AG04450 (cell line): ENCODE results near the gene FKRP. TPM values are rescaled to one million over a fixed set of nuclear protein-coding genes. Genes with fewer than 3 reads are reported as not detected.
A peak's percentile ranks its signal among the peaks of the same experiment; 100 is the strongest.

Experiments
- CTCF ChIA-PET: fragments of 300-600, 350-600 bp; formaldehyde crosslinking; extraction: SDS; loops from one replicate; lab custom pipeline; 2022; ENCODE audit warnings: antibody characterized with exemption, inconsistent platforms; lab: Charles Lee
- POLR2A ChIA-PET: fragments of 350-600 bp; formaldehyde crosslinking; extraction: SDS; loops from one replicate; lab custom pipeline; 2021; ENCODE audit warnings: antibody characterized with exemption, inconsistent platforms; lab: Yijun Ruan, JAX
- DNase-seq: peaks from one replicate; pipeline ENCODE4 v3.0.0-alpha.2; 2011; ENCODE audit warnings: low read depth, low spot score
- H3K27ac ChIP-seq: one replicate; pipeline ENCODE4 v1.5.1; 2012; ENCODE audit warnings: low read depth, low read length, control low read depth
- H3K27me3 ChIP-seq: one replicate; pipeline ENCODE4 v1.6.0; 2012; ENCODE audit warnings: low read length; ENCODE audit not compliant: control insufficient read depth, insufficient read depth
- H3K4me3 ChIP-seq: 2 replicates; pipeline ENCODE4 v1.5.1; 2011; ENCODE audit warnings: mild to moderate bottlenecking, low read depth, low read length, control low read depth
- H3K9me3 ChIP-seq: 2 replicates; pipeline ENCODE4 v1.5.1; 2012; ENCODE audit warnings: low read length; ENCODE audit not compliant: control insufficient read depth, insufficient read depth
- CTCF ChIP-seq: IDR thresholded peaks from 2 replicates; pipeline ENCODE4 v1.5.1; 2011; ENCODE audit warnings: low read depth, low read length, control low read depth, inconsistent platforms
- polyA plus RNA-seq: library from polyadenylated mRNA; depleted of rRNA; stranded (reverse); fragments of >200 nt; gene quantifications from 2 replicates; pipeline ENCODE4 v1.2.3, GENCODE V29; 2011

The FKRP gene
- polyA plus RNA-seq, 1 experiment: 12.1 TPM

DNA sequence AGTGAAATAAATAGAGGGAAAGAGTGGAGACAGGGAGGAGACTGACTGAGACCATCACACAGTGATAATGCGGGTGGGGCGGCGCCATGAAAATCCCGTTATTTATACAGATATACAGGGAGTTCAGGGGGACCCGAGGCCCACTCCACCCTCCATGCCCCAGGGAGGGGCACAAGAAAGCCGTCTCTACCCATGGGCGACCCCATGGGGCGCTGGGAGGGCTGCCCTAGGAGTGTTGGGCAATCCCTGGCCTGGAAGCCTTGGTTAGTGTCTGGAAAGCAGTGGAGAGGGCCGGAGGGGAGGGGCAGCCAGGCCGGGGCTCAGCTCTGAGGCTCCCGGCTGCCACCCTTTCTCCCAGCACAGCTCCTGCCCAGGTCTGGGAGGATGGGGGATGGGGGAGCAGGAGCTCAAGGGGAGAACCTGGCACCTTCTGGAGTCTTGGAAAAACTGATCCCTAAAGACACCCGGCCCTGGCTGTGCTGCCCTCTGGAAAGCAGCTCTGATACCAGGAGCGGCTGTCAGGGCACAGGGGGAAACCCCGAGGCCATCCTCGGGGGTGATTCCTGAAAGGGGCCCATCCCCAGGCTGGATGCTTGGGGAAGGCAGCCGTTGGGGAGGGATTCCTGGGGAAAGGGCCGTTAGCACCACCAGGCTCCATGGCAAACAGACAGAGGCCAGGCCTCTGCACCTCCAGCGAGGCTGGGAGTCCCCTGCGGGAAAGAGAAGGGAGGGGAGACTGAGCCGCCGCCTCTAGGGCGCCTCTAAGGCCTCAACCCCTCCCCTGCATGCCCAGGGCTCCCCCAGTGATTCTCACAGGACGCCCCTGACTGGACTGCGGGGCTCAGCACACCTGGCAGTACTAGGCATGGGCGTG, 26.0 kb upstream of the FKRP start:
- H3K9me3 ChIP-seq: no peaks in the 10 kb centered on the region; the same call in 1 of the 2 replicates
- no peak for DNase-seq
- H3K4me3 ChIP-seq: no peak overlapping the region
- ChIA-PET POLR2A (no interaction called here), CTCF (interaction anchor here (0.9 kb wide), 1 partner anchor 8 kb away, joined by 3 read pairs; no protein-coding TSS in a partner anchor)
- H3K27me3 ChIP-seq: no peaks in the 10 kb centered on the region
- TF ChIP-seq CTCF: no peak
- no peak overlapping the region for H3K27ac ChIP-seq

- DNase-seq: no peak
- POLR2A ChIA-PET: no interaction called here
- Histone ChIP-seq H3K9me3 (no peaks in the 10 kb centered on the region; the same call in 1 of the 2 replicates), H3K27ac (no peak overlapping the region), H3K27me3 (no peaks in the 10 kb centered on the region), H3K4me3 (no peak overlapping the region)
- CTCF ChIA-PET: interaction anchor here (0.9 to 1.0 kb wide), 2 partner anchors 8 to 17 kb away, joined by 3 to 4 read pairs; no protein-coding TSS in a partner anchor
- TF ChIP-seq CTCF: no peak
These were observed 25.2 kb upstream of the FKRP start for GRCh38 chr19:46720503-46721239.

- peak; percentile 27; the same call in 1 of the 2 replicates for TF ChIP-seq CTCF
- no peak overlapping the region for H3K4me3 ChIP-seq
- no peaks in the 10 kb centered on the region; the same call in 1 of the 2 replicates for H3K9me3 ChIP-seq
- no peak for DNase-seq
- no peak overlapping the region for H3K27ac ChIP-seq
- H3K27me3 ChIP-seq: no peaks in the 10 kb centered on the region
- ChIA-PET CTCF (interaction anchor here (1.0 kb wide), 1 partner anchor 17 kb away, joined by 4 read pairs; no protein-coding TSS in a partner anchor), POLR2A (no interaction called here)
These were observed 24.4 kb upstream of the FKRP start for GRCh38 chr19:46721269-46722003.

DNA sequence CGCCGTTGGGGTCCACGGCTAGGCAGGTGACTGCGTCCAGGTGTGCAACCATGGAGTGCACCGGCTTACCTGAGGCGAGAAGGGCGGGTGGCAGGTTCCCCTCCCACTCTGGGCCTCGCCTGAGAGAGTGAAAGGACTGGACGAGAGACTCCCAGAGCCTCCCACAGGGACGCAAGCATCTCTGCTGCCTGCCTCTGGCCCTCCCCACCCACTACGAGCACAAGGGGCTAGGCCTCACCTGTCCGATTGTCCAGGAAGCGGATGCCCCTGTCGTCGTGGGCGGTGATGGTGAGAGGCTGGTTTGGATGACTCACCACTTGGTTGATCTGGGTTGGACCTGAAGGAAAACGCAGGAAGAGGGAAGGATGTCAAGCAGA, 23.9 kb upstream of the FKRP start:
- Histone ChIP-seq H3K9me3 (no peaks in the 10 kb centered on the region; the same call in 1 of the 2 replicates), H3K27me3 (no peaks in the 10 kb centered on the region), H3K4me3 (no peak overlapping the region), H3K27ac (no peak overlapping the region)
- no peak for DNase-seq
- TF ChIP-seq CTCF: no peak
- POLR2A ChIA-PET: no interaction called here
- CTCF ChIA-PET: no interaction called here
